AML-193 (cell line): Measurements from ENCODE around the gene ZNF160.
"Not testable (repeated sequence)": the region's sequence is repeated elsewhere in the genome, so short reads cannot be mapped to it uniquely, and the experiment has no call there.

Experiments used
- DNase-seq, 2 experiments: peaks; one replicate each; lab custom pipeline; 2025; lab: John Stamatoyannopoulos, UW

The ZNF160 gene

DNA sequence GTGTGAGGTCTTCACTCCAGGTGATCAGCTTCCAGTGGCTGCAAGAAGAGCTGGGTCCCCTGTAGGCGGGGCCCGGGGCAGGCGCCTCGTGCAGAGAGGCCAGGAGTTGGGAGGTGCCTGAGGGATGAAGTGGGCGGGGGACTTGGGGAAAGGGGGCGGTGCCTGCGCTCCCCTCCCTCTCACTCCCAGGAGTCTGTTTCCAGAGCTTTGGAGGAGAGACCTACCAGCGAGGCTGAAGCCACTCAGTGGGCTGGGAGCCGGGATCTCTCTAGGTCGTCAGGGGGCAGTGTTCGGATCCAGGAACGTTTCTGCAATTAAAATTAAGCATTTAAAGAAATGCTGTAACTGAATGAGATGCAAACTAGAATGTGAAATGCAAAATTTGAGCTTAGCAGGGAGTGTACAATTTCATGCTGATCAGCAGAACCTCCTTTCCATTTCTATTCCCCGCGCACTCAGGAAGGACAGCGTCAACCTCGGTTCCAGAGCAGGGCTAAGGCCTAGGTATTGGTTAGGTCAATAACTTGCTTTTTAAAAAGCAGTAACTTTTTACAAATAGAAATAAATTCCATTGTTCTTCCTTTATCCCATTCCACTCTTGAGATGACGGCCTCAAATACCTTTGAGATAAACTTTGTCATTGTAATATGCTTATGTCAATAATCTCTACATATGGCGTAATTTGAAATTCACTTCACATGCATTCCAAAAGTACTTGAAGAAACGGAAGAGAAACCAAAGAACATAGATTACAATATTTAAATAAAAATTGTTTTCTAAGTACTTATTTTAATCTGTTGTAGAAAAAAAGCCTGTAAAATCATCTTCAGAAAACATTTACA is 11.6 kb downstream of the ZNF160 start:
- no peak for DNase-seq

DNA sequence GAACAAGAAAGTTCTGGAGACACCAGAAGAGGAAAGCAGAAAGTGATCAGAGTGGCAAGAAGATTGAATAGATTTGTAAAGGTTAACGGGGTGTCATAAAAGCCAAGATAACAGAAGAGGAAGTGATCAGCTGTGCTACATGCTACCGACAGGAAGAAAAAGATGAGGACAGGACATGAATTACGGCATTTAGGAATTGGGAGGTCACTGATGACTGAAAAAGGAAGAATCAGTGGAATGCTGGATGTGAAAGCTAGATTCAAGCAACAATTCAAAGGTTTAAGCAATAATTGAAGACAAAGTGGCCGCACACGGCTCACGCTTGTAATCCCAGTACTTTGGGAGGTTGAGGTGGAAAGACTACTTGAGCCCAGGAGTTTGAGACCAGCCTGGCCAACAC is 15.1 kb downstream of the ZNF160 start:
- no peak for DNase-seq

DNA sequence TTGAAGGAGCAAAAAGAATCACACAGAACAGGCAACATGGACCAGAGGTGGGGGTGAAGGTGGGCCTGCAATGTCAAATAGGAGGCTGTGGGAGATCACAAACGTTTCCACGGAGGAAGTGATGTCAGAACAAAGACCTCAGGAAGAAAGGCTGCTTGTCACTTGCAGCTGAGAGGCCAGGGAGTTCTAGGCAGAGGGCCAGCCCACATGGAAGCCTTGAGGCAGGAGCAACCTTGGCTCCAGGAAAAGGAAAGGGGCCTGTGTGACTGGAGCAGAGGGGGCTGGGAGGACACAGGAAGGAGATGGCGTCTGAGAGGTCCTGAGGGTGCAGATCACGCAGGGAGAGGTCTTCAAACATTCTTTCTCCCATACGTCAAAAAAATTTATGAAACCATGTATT is 16.3 kb downstream of the ZNF160 start:
- no peak for DNase-seq

DNA sequence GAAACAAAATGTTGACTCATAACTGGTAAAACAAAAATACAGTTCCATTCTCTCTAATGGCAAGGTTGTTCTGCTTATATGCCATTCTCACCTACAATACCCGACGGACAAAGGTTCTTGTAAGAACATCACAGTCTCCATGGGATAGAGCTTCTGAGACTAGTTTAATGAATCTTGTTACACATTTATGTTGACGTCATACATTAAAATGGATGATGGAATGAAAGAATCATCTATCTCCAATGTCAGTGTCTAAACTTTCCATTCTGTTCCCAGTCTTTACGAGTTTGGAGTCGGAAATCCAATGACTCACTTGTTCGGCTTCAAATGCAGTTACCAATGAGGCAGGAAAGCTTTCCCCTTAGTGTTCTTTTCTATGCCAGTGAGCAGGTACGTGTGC is 17.7 kb downstream of the ZNF160 start:
- no peak for DNase-seq

DNA sequence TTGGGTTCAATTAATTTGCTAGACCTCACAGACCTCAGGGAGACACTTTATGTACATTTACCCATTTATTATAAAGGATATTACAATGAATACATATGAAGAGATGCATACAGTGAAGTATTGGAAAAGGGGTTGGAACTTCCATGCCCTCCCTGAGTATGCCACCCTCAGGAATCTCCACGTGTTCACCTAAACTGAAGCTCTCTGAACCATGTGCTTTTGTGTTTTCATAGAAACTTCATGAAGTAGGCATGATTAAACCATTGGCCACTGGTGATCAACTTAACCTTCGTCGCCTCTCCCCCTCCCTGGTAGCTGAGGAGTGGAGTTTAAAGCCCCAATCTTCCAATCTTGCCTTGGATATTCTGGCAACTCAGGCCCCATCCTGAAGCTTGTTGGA is 20.3 kb downstream of the ZNF160 start:
- DNase-seq = no peak

DNA sequence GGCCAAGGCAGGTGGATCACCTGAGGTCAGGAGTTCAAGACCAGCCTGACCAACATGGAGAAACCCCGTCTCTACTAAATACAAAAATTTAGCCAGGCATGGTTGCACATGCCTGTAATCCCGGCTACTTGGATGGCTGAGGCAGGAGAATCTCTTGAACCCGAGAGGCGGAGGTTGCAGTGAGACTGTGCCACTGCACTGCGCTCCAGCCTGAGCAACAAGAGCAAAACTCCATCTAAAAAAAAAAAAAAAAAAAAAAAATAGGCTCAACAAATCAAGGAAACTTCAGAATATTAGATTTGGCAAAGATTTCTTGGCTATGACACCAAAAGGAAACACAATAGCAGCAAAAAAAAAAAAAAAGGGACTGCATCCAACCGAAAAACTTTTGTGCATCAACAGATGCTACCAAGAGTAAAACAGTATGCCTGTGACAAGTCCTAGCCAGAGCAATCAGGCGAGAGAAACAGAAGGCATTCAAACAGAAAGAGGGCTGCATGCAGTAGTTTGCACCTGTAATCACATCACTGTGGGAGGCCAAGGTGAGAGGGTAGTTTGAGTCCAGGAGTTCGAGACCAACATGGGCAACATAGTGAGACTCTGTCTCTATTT is 23.8 kb downstream of the ZNF160 start:
- no peak for DNase-seq

DNA sequence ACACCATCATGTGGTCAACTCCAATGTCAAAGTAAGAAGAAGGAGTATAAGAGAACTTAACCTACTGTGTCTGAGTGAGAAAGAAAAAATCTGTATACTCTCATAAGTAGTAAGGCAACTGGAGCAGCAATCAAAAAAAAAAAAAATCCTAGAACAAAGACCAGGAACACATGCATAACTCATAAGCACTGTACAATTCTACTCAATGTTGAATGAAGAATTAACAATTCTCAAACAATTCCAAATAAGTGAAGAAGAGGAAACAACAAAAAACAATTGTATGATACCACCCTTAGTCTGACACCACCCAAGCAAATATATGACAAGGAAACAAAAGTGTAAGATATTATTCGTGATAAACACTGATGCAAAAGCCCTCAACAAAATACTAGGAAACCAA is 24.6 kb downstream of the ZNF160 start:
- DNase-seq = no peak

DNA sequence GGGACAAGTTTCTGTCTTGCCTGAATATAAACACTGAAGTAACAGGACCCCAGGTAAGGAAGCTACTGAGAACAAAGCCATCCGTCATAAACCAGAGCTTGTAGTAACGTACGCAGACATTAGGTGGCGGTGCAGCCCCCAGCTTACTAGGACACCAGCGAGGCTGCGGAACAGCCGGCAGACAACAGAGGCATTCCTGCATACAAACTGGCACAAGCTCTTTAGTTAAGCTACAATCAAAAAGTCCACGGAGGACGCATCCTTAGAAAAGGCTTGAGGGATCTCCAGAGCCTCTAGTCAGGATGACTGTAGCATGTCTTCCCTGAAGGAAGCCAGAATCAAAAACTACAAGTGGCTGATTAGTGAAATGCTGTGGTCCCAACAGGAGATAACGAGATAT is 26.2 kb downstream of the ZNF160 start:
- peak; percentile 15 to 20 for DNase-seq

DNA sequence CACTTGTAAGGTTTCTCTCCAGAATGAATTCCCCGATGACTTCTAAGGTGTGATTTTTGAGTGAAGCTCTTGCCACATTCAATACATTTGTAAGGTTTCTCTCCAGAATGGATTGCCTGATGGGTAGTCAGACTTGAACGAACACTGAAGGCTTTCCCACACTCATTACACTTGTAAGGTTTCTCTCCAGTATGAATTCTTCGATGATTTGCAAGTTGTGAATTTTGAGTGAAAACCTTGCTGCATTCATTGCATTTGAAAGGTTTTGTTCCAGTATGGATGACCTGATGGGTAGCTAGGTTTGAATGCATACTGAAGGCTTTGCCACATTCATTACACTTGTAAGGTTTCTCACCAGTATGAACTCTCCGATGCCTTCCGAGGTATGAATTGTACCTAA is 34.4 kb downstream of the ZNF160 start:
- DNase-seq = no peak

DNA sequence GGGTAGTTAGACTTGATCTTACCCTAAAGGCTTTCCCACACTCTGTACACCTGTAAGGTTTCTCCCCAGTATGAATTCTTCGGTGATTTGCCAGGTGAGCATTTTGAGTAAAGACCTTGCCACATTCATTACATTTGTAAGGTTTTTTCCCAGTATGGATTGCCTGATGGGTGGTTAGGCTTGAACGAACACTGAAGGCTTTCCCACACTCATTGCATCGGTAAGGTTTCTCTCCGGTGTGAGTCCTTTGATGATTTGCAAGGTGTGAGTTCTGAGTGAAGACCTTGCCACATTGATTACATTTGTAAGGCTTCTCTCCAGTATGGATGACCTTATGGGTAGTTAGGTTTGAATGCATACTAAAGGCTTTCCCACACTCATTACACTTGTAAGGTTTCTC is 35.0 kb downstream of the ZNF160 start:
- no peak for DNase-seq

DNA sequence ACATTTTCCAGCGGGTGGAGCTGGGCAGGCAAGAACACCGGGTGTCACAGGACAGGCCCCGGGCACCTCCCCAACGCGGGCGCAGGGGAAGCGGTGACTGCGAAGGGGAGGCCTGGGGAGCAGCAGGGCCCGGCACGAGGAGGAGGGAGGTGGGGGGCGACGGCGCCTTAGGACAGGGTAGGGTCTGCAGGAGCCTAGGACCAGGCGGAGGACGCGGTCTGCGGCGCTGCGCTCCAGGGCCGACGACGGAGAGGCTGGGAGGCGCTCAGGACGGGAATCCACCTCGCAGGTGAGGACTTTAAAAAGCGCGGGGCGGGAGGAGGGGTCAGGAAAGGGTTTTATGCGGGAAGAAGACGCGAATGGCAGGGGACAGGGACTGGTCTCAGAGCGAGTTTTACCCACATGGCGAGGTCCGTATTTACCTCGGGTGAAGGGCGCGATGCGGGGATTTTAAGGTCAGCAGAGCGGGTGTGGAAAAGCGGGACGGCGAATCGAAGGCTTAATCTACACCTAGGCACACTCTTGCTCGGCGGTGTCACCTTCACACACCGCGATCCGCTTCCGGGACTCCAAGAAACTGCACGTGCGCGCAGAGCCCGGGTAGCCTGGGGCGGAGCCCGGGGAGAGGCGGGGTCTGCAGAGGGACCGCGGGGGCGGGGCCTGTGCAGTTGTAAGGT is 45.2 kb downstream of the ZNF160 start:
- no peak for DNase-seq

DNA sequence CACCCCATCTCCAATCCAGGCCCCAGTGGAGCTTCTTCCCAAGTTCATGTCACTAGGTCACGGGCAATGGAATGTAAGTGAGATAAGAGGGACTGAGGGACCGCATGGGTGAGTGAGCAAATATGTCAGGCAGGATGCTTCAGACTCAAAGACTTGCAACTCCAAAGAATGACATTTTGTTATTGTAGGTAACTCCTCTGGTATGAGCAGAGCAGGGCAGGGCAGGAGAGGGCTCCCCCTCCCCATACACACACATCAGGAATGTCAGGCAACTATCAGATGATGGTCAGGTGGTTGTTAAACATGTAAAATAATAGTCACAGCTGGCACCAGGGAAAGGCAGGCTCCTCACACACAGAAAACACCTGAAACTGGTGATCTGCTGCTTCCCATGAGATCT is 48.1 kb downstream of the ZNF160 start:
- no peak for DNase-seq

DNA sequence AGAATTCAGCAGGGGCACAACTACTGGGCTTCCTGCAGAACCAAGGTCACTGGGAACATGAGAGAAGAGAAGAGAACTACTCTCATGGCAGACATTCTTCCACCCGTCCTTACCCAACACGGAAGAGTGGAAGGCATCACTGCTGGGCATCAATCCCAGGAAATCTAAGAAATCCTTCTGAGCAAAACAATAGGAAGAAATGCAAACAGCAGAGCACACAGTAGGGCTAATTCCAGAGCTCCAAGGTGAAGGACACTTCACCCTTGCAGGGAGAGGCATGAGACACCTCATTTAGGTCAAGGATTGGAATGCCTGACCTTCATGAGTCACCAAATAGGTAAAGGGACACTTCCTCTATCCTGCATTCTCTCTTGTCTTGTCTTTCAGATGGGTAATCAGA is 55.8 kb downstream of the ZNF160 start:
- no peak for DNase-seq

DNA sequence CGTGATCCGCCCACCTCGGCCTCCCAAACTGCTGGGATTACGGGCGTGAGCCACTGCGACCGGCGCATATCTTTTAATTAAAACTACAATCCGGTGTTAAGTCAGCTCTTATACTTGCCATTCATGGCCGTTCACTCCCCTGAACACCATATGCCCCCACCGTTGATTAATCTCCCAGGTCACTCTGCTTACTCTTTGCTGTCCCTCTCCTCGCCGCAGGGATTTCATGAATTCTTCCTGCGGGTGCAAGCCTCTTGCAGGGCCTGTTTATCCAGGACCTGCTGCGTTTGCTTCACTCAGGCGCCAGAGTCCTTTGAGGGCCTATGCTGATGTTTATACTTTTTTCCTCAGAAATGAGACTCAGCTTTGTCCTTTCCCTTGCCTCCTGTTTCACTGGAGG is 57.7 kb downstream of the ZNF160 start:
- no peak for DNase-seq

DNA sequence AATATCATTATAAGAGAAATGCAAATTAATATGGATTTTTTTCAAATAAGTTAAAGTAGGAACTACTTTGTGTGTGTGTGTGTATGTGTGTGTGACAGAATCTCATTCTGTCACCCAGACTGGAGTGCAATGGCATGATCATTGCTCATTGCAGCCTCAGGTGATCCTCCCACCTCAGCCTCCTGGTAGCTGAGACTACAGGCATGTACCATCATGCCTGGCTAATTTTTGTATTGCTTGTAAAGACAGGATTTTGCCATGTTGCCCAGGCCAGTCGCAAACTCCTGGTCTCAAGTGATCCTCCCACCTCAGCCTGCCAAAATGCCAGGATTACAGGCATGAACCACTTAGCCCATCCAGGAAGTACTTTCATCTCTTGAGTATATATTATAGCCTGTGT is 61.9 kb downstream of the ZNF160 start:
- DNase-seq = no peak

DNA sequence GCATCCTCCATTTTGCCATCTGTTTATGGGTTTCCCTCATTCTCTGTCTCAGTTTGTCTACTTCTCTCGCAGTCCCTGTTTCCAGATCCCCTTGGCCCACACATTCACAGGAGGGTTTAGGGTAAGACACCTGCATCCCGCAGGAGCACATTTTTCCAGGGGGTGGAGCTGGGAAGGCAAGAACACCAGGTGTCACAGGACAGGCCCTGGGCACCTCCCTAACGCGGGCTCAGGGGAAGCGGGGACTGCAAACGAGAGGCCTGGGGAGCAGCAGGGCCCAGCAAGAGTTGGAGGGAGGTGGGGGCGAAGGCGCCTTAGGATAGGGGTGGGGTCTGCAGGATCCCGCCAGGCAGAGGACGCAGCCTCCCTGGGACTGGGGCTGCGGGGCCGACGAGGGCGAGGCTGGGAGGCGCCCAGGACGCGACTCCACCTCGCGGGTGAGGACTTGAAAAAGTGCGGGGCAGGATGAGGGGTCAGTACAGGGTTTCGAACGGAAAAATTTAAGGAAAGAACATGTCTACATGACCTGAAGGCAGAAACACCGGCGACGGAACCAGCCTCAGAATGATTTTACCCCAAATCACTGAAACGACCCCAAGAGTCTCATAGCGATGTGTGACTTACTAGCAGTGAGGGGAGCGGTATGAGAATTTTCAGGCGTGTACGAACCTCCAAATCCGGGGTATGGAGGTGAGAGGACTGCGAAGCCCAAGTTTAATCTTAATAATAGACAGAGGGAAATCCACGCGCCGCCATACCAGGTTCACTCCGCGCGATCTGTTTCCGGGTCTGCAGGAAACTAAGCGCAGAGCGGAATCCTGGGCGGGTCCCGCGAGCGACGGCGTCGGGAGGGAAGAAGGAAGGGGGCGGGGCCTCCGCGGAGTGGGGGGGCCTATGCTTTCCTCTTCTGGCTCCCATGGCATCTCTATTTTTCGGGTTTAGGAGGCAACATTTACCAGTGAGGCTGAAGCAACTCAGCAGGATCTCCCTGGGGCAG is 65.8 kb downstream of the ZNF160 start:
- no peak for DNase-seq

DNA sequence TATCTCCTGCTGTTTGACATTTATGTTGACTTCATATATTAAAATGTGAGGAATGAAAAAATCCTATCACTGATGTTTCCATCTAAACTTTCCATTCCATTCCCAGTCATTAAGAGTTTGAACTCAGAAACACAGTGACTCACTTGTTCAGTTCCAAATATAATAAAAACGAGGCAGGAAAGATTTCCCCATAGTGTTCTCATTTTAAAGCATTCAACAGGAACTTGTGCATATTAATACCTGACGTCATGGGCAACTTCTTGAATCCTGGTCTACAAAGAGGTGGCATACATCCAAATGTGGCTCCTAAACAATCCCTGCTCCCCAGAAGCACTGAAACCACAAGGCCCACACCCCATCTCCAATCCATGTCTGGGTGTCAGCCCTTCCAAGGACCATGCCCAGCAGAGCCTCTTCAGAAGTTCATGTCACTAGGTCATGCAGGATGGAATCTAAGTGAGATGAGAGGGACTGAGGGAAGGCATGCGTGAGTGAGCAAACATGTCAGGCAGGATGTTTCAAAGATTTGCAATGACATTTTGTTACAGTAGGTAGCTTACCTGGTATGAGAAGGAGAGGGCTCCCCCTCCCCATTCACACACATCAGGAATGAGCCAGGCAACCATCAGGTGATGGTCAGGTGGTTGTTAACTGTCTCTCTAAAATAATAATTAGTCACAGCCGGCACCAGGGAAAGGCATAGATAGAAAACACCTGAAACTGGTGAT is 68.1 kb downstream of the ZNF160 start:
- DNase-seq = no peak

DNA sequence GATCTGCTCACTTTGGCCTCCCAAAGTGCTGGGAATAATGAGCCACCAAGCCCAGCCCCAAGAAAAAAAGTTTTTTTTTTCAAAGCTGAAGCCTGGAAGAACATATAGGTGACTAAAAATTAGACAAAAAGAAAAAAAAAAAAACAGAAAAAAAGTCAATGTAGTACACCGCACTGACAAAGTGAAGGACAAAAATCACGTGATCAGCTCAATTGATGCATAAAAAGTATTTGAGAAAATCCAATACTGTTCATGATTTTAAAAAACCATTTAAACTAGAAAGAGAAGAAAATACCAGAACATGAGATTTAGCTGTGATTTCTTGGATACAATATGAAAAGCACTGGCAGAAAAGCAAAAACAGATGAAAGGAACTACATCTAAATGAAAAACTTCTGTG is 69.2 kb downstream of the ZNF160 start:
- no peak for DNase-seq

DNA sequence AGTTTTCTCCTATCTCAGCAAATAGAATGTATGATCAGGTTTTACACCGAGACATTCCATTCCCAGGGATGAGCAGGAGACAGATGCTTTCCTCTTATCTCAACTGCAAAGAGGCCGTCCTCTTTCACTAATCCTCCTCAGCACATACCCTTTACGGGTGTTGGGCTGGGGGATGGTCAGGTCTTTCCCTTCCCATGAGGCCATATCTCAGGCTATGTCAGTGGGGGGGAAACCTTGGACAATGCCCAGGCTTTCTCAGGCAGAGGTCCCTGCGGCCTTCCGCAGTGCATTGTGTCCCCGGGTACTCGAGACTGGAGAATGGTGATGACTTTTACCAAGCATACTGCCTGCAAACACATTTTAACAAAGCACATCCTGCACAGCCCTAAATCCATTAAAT is 74.9 kb downstream of the ZNF160 start:
- DNase-seq = not testable (repeated sequence)

DNA sequence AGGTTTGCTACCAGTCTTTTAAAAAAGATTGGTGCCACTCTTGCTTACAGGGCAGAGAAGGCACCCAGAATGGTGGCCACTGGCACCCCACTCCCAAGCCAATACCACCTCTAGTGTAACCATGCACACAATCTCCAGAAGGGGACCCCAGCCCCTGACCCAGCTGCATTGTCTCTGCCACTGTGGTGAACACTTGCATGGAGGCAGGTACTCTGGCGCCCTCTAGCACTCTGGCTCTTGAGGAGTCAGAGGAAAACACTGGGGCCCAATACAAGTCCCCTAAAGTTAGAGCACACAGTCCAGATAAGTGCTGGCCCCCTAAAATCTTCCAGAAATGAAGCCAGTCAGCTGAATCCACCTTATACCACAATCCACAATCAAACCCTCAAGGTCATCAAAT is 83.5 kb downstream of the ZNF160 start:
- peak; percentile 0 to 27 for DNase-seq
